HG02973 (cell line): ENCODE data around the gene CDC42EP4.
"Not testable (repeated sequence)": the region's sequence is repeated elsewhere in the genome, so short reads cannot be mapped to it uniquely, and the experiment has no call there.

Experiments
- ATAC-seq: cut with Tn5 transposase; IDR thresholded peaks from one replicate; pipeline ENCODE4 v1.9.1; 2021; ENCODE audit warnings: moderate library complexity; ENCODE audit not compliant: unreplicated experiment

Gene CDC42EP4

GRCh38 chr17:73320601-73321264, 8.9 kb upstream of the CDC42EP4 start:
- no peak for ATAC-seq

GRCh38 chr17:73319766-73320165, 8.0 kb upstream of the CDC42EP4 start:
- ATAC-seq, result no peak

DNA sequence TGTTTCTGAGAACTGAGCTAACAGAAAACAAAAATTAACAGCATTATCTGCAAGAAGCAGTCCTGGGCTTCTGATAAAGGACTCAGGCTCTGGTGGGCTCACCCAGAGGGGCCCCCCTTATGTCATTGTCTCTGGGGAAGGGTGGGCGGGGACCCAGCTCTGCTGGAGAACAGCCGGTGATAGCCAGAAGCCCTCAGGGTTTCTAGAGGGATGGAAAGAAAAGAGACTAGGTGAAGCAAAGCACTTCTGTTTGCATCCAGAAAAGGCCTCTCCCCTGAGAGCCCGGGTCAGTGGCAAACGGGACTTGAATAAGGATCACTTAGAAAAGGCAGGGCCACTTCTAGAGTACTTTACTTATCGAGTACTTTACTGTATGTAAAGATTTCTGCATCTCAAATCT, 7.0 kb upstream of the CDC42EP4 start:
- no peak for ATAC-seq

DNA sequence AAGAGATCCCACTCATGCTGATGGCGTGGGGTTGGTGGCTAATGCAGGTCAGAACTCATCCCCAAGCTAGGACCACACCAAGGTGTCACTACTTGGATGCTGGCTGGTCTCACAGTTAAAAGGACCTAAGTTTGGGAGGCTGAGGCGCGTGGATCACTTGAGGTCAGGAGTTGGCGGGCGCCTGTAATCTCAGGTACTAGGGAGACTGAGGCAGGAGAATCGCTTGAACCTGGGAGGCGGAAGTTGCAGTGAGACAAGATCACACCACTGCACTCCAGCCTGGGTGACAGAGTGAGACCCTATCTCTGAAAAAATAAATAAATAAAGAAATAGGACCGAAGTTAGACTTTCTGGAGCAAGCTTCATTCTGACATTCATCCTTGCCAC, 6.6 kb upstream of the CDC42EP4 start:
- no peak for ATAC-seq

- no peak for ATAC-seq
Measured at GRCh38 chr17:73317513-73318426, 6.0 kb upstream of the CDC42EP4 start.

DNA sequence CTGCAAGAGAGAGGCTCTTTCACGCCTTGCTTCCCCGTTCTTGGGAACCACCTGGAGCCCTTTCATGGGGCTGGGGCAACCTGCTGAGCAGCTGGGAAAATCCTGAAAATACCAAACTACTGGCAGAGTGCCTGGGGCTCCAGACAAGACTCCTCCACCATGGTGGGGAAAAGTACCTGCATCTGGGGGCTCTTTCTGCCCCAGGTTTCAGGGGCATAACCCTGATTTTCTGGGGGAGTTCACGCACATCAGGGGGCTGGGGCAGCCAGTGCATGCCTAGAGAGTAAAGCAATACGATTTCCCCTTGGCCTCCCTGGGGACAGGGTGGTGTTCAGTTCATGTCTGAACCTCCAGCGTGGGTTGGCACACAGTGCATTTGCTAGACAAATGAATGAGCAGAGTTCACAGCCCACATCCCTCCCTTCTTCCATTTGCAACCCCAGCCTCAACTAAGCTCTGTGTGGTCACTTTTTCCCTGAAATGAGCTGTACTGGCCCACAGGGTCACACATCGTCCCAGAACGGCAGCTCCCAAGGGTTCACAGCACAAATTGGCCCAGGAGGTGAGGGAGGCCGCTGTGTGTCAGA, 5.2 kb upstream of the CDC42EP4 start:
- no peak for ATAC-seq

DNA sequence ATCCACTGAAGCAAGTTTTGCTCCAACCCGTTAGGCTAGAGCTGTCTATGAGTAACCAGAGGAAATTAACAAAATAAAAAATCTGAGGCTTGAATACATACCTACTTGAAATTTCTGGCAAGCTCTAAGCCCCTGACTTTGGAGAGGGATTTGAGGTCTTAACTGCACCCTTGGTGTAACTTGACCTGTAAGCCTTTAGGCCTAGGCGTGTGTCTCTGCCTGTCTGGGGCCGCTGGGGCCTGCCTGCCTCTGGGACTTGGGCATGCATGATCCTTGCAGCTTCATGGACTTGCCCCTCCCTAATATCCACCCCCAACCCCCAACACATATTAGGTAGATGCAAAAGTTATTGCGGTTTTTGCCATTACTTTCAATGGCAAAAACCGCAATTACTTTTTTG, 3.7 kb upstream of the CDC42EP4 start:
- ATAC-seq, result no peak

GRCh38 chr17:73313526-73314127, 1.8 kb upstream of the CDC42EP4 start:
- ATAC-seq, result no peak

DNA sequence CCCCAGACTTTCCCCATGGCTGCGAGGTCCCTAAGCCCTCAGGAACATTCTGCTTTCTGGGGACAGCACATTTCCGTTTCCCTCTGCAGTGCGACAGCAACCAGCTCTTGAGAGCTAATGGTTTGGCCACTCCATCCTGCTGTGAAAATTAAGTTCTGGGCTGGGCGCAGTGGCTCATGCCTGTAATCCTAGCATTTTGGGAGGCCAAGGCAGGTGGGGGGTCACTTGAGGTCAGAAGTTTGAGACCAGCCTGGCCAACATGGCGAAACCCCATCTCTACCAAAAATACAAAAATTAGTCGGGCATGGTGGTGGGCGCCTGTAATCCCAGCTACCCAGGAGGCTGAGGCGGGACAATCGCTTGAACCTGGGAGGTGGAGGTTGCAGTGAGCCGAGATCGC, 1.1 kb upstream of the CDC42EP4 start:
- ATAC-seq, result not testable (repeated sequence)

GRCh38 chr17:73311428-73311780, 397 bp downstream of the CDC42EP4 start:
- peak; percentile 7 for ATAC-seq

- ATAC-seq, result no peak
Measured at GRCh38 chr17:73309727-73310596, 1.8 kb downstream of the CDC42EP4 start.

GRCh38 chr17:73308959-73309358, 2.8 kb downstream of the CDC42EP4 start:
- ATAC-seq, result not testable (repeated sequence)

DNA sequence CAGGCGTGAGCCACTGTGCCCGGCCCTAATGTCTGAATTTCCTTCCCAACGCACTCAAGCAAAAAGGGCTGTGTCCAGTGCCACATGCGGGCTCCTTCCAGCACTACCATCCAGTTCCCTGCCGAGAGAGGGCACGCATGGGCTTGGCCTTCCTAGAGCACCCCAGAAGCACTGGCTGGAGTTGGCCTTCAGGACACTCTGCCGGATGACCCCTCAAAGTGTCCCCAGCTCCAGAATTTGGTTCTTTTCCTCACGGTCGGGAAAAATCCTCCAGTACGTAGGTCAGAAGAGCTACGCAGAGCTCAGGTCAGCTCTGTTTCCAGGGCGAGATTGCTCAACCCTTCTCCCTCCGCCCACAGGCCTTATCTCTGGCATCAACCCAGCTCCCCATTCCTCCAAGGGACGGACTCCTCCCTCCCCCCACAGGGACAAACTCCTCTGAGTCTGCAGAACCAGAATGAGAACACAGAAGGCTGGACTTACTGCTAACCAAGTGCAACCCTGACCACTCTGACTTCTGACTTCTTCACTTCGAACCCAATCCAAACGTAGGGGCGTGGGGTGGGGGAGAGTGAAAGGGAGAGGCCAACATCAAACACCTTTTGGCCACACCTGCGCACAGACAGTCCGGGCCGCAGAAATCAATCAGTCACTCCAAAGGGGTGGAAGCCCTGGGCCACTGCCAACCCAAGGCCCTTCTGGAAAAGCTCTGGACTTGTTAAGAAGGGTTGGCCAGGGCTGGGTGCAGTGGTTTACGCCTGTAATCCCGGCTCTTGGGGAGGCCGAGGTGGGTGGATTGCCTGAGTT, 3.6 kb downstream of the CDC42EP4 start:
- ATAC-seq, result no peak

DNA sequence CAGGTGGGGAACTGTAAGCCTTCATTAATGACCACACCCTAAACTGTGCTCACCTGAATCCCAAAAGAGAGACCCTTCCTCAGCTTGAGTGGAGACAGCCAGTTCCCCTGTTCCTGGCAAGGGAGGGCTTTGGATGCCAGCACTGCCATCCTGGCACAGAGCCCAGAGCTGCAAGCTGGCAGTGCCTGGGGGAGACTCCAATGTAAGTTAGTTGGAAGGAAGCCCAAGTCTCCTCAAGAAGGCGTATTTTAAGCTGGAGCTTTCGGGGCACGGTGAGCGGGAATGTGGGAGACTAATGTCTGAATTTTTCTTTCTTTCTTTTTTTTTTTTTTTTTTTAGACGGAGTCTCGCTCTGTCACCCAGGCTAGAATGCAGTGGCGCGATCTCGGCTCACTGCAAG, 4.7 kb downstream of the CDC42EP4 start:
- no peak for ATAC-seq

- no peak for ATAC-seq
Measured at GRCh38 chr17:73305845-73306836, 5.7 kb downstream of the CDC42EP4 start.

DNA sequence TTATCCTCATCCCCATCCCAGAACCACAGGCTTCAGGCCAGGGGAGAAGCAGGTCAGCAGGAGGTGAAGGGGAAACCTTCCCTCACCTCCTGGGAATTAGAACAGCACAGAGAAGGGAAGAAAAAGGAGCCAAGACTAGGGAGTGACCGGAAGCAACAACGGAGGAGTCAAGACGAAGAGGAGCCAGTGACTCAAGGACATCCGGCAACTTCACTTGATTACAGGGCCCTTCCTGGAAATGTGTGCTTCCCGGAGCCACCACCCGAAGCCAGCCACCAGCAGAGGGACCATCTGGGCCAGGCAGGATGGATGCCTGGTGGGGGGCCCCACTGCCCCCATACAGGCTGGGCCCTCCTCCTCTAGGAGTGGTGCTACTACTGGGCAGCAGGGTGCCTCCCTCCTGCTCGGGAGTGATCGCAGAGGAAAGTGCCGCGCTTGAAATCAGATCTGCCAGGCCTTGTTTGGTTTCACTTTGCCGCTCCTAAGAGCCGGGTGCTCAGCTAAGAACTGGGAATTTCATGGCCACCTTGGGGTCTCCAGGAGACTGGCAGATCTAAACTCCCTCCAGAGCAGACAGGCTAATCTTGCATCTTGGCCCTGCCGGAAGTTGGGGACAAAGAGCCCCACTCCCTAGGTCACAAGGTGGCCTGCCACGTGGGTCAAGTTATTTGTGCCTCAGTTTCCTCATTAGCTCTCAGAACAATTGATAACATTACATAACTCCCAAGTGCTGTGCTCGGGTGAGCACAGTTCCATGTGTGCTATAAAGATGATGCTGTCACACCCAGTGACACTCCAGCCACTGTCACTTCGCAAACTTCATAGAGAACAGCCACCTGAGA, 6.6 kb downstream of the CDC42EP4 start:
- ATAC-seq, result no peak

DNA sequence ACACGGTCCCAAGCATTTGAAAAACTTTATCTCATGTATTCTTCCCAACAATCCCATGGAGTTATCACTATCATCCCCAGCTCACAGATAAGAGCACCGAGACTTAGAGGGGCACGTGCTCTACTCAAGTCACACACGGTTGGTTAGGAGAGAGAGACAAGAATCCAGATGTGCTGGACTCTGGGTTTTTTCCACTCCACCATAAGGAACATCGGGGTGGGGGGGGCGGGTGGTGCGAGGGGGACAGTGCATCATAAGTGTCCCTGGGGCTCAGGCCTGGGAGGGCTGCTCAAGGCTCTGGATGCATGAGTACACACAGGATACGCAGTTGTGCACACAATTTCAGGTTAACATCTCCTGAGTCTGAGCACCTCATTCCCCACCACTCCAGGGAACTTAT, 7.4 kb downstream of the CDC42EP4 start:
- no peak for ATAC-seq

DNA sequence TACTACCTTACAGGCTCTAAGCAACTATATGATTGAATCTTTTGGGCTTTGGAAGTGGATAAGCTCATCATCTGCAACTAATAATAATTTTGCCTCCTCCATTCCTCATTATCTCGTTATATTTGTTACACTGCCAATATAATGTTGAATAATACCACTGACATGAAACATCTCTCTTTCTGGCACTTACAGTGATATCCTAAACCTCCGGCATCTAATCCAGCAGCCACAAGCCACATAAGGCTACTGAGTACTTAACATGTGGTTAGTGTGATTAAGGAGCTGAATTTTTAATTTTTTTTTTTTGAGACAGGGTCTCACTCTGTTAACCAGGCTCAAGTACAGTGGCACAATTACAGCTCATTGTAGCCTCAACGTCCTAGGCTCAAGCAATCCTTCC, 9.6 kb downstream of the CDC42EP4 start:
- ATAC-seq, result no peak
